ENCODE results near the gene WFDC8. TPM values are rescaled to one million over a fixed set of nuclear protein-coding genes. Genes with fewer than 3 reads are reported as not detected.
"Not testable (repeated sequence)": the region's sequence is repeated elsewhere in the genome, so short reads cannot be mapped to it uniquely, and the experiment has no call there.

The WFDC8 gene
- total RNA-seq, 3 donors from 2014 or later, result not detected

DNA sequence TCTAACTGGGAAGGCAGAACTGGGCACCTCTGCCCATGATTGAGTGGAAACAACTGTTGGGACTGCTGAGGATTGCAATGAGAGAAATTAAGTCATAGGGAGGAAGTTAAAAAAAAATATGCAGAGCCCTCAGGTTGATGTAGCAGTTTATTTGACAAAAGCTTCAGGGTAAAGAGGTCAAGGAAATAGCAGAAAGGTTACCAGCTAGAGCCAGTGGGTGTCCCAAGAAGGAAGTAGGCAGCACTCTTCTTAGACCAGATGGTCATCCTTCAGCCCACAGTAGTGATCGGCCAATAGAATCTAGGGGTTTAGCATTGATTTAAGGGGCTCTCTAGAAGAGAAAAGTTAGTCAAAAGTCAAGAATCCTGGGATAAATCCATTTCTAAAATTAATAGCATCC, 28.7 kb upstream of the WFDC8 start:
- DNase-seq (no peak), ATAC-seq (no peak)
- Histone ChIP-seq H3K9me3 (peaks cover 5% of the 10 kb centered on the region), H3K4me3 (no peak overlapping the region), H3K36me3 (ENCODE audit: low read depth) (no peaks in the 10 kb centered on the region), H3K4me1 (ENCODE audit: low read depth) (no peaks in the 10 kb centered on the region)
- TF ChIP-seq, protein P1, sequence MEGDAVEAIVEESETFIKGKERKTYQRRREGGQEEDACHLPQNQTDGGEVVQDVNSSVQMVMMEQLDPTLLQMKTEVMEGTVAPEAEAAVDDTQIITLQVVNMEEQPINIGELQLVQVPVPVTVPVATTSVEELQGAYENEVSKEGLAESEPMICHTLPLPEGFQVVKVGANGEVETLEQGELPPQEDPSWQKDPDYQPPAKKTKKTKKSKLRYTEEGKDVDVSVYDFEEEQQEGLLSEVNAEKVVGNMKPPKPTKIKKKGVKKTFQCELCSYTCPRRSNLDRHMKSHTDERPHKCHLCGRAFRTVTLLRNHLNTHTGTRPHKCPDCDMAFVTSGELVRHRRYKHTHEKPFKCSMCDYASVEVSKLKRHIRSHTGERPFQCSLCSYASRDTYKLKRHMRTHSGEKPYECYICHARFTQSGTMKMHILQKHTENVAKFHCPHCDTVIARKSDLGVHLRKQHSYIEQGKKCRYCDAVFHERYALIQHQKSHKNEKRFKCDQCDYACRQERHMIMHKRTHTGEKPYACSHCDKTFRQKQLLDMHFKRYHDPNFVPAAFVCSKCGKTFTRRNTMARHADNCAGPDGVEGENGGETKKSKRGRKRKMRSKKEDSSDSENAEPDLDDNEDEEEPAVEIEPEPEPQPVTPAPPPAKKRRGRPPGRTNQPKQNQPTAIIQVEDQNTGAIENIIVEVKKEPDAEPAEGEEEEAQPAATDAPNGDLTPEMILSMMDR (IDR thresholded peaks at IDR 0.05), result no peak
- intact Hi-C loops (cut with DNase I, micrococcal nuclease), result no loop called here

DNA sequence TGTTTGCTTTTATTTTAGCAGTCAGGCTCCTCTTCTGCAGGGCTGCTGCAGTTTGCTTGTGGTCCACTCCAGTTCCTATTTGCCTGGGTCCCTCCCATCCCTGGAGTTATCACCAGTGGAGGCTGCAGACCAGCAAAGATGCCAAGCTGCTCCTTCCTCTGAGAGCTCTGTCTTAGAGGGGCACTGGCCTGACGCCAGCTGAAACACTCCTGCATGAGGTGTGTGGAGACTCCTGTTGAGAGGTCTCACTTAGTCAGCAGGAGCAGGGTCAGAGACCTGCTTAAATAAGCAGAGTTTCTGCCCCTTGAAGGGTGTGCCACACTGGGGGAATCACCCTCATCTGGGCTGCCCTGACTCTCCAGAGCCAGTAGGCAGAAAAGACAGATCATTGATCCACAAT, 16.2 kb upstream of the WFDC8 start:
- intact Hi-C loops (cut with DNase I, micrococcal nuclease), result no loop called here
- ATAC-seq, result no peak
- Histone ChIP-seq H3K4me3 (no peak overlapping the region), H3K9me3 (no peaks in the 10 kb centered on the region), H3K36me3 (ENCODE audit: low read depth) (no peaks in the 10 kb centered on the region), H3K4me1 (ENCODE audit: low read depth) (no peaks in the 10 kb centered on the region)
- TF ChIP-seq, protein P1 (IDR thresholded peaks at IDR 0.05), result no peak
- DNase-seq, result no peak

DNA sequence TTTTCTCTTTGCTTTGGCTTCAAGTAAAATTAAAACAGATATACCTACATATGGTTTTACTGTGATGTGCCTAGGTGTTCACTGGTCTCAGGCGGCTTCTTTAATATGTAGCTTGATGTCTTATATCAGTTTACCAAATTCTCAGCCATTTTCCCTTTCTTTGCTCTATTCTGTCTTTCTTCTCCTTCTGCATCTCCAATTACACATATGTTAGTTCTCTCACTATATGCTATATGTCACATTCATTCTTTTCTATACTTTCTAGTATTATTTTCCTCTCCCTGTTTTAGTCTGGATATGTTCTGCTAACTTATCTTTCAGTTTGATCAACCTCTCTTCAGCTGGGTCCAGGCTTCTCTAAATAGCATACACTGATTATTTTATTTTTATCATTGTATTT, 14.4 kb upstream of the WFDC8 start:
- Histone ChIP-seq H3K4me3 (no peak overlapping the region), H3K9me3 (no peaks in the 10 kb centered on the region), H3K4me1 (ENCODE audit: low read depth) (no peaks in the 10 kb centered on the region), H3K36me3 (ENCODE audit: low read depth) (no peaks in the 10 kb centered on the region)
- intact Hi-C loops (cut with DNase I, micrococcal nuclease), result no loop called here
- TF ChIP-seq, protein P1 (IDR thresholded peaks at IDR 0.05), result no peak
- DNase-seq (no peak), ATAC-seq (no peak)

DNA sequence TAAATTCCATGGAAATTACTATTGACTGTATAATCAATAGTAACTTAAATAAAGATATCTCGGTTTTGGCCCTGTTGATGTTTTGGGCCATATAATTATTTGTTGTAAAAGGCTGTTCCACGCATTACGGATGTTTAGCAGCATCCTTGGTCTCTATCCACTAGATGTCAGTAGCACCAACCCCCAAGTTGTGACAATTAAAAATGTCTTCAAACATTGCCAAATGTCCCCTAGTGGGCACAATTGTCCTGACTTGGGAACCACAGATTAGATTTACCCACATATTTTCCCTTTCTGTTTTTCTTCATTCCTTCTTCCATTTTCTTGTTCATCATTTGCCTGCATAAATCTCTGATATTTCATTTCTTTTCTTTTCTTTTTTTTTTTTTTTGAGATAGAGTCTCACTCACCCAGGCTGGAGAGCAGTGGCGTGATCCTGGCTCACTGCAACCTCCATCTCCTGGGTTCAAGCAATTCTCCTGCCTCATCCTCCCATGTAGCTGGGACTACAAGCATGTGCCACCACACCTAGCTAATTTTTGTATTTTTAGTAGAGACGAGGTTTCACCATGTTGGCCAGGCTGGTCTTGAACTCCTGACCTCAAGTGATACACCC, 13.6 kb upstream of the WFDC8 start:
- Histone ChIP-seq H3K9me3 (no peaks in the 10 kb centered on the region), H3K4me1 (ENCODE audit: low read depth) (no peaks in the 10 kb centered on the region), H3K36me3 (ENCODE audit: low read depth) (no peaks in the 10 kb centered on the region), H3K4me3 (no peak overlapping the region)
- intact Hi-C loops (cut with DNase I, micrococcal nuclease), result no loop called here
- DNase-seq, result peak in 1 of 3 donors; percentile 51
- TF ChIP-seq, protein P1 (IDR thresholded peaks at IDR 0.05), result peak; percentile 63
- peak; percentile 79 for ATAC-seq

DNA sequence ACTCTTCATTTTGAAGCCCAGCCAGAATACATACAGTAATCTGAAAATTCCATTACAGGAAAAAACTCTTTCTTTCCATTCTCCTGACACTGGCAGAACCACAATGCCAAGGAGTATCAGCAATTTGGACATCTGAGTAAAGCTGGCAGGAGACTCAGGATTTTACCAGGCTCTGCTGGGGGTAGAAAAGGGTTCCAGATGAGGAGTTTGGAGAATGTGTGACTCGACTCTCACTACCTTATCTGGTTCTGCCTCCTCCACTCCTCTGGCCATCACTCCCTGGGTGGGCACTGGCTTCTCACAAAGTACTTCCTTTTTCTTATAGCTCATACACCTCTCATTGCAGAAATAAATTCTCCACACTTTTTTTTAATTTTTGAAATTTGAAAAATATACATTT, 10.6 kb upstream of the WFDC8 start:
- Histone ChIP-seq H3K9me3 (no peaks in the 10 kb centered on the region), H3K4me3 (no peak overlapping the region), H3K4me1 (ENCODE audit: low read depth) (no peaks in the 10 kb centered on the region), H3K36me3 (ENCODE audit: low read depth) (no peaks in the 10 kb centered on the region)
- ATAC-seq (no peak), DNase-seq (no peak)
- TF ChIP-seq, protein P1 (IDR thresholded peaks at IDR 0.05), result no peak
- intact Hi-C loops (cut with DNase I, micrococcal nuclease), result no loop called here

DNA sequence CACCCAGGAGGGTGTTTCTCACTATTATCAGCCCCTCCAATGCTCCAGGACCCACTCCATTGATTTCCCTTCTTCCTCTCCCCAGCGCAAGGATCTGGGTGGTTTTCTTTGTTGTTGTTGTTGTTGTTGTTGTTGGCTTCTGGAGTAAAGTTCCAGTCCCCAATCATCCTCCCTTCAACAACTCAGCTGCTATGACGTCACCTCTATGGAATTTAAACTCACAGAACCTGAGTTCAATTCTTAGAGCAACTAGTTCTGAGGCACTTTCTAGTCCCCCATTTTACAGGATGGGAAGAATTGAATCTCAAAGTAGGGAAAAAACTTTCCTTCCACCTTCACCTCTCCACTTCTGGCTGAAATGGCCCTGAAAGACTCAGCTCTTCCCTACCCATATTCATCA, 9.7 kb upstream of the WFDC8 start:
- DNase-seq, result no peak
- H3K4me3 ChIP-seq, result no peak overlapping the region
- TF ChIP-seq, protein P1 (IDR thresholded peaks at IDR 0.05), result no peak
- intact Hi-C loops (cut with DNase I, micrococcal nuclease), result no loop called here
- H3K36me3 ChIP-seq (ENCODE audit: low read depth), result no peaks in the 10 kb centered on the region
- ATAC-seq, result no peak
- H3K4me1 ChIP-seq (ENCODE audit: low read depth), result no peaks in the 10 kb centered on the region
- H3K9me3 ChIP-seq, result no peaks in the 10 kb centered on the region

DNA sequence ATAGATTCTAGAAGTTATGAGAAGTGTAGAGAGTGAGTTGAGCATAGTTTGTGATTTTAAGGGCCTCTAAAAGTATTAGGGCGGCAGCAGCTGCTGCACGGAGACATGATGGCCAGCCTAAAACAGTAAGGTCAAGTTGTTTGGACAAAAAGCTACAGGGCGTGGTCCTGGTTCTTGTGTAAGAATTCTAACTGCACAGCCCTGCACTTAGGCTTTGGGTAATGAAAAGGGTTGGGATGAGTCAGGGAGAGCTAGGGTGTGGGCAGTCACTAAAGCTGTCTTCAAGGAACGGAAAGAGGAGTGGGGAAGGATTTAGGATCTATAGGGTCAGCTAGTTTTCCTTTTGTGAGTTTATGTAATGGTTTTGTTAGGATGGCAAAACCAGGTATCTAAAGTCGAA, 6.9 kb upstream of the WFDC8 start:
- H3K36me3 ChIP-seq (ENCODE audit: low read depth); intact Hi-C loops (cut with DNase I, micrococcal nuclease); H3K4me3 ChIP-seq; H3K4me1 ChIP-seq (ENCODE audit: low read depth); H3K9me3 ChIP-seq; ATAC-seq: not testable (repeated sequence)
- DNase-seq, result peak in 1 of 3 donors; percentile 3

DNA sequence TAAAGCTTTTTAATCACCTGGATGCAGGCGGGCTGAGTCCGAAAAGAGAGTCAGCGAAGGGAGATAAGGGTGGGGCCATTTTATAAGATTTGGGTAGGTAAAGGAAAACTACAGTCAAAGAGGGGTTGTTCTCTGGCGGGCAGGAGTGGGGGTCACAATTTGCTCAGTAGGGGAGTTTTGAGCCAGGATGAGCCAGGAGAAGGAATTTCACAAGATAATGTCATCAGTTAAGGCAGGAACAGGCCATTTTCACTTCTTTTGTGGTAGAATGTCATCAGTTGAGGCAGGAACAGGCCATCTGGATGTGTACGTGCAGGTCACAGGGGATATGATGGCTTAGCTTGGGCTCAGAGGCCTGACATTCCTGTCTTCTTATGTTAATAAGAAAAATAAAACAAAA, 5.2 kb upstream of the WFDC8 start:
- H3K4me3 ChIP-seq; DNase-seq; intact Hi-C loops (cut with DNase I, micrococcal nuclease); H3K9me3 ChIP-seq; H3K4me1 ChIP-seq (ENCODE audit: low read depth); ATAC-seq; H3K36me3 ChIP-seq (ENCODE audit: low read depth): not testable (repeated sequence)

All from mucosa of descending colon (tissue), 3 donors.